CD14-positive monocyte (primary cell): ENCODE data around the gene PIP5K1C. TPM values are rescaled to one million over a fixed set of nuclear protein-coding genes. Genes with fewer than 3 reads are reported as not detected.

Experiments used
- DNase-seq, 3 donors: peaks; one replicate each; pipeline ENCODE4 v3.0.0-alpha.2; 2011 to 2022
- H2AFZ ChIP-seq: 2 replicates; pipeline ENCODE4 v1.6.0; 2012; ENCODE audit warnings: mild to moderate bottlenecking, low read depth, low read length, inconsistent platforms; ENCODE audit not compliant: insufficient read depth, poor library complexity, severe bottlenecking
- H3K27ac ChIP-seq, 2 donors: 1 replicate in 1 of 2; 2 replicates in 1 of 2; pipeline ENCODE4 v1.5.1; 2012 to 2013; ENCODE audit warnings: low read length in 2 of 2, control low read depth in 1 of 2, inconsistent platforms in 1 of 2, low read depth in 1 of 2, mild to moderate bottlenecking in 1 of 2
- H3K27me3 ChIP-seq, 2 donors: one replicate each; pipeline versions ENCODE4 v1.6.0 to v1.6.1; 2011 to 2013; ENCODE audit warnings: low read length in 2 of 2; ENCODE audit not compliant: control insufficient read depth in 2 of 2, insufficient read depth in 2 of 2
- H3K36me3 ChIP-seq, 2 donors: replicated peaks in 1 of 2; 1 replicate in 1 of 2; 2 replicates in 1 of 2; pipeline versions ENCODE4 v1.5.1 to v1.6.1; 2012 to 2013; ENCODE audit warnings: low read length in 2 of 2, control low read depth in 1 of 2, inconsistent platforms in 1 of 2, mild to moderate bottlenecking in 1 of 2; ENCODE audit not compliant: insufficient read depth in 2 of 2, control insufficient read depth in 1 of 2
- H3K4me1 ChIP-seq, 2 donors: 1 replicate in 1 of 2; 2 replicates in 1 of 2; pipeline versions ENCODE4 v1.5.1 to v1.6.1; 2012 to 2013; ENCODE audit warnings: low read length in 2 of 2, control low read depth in 1 of 2, inconsistent platforms in 1 of 2, mild to moderate bottlenecking in 1 of 2, moderate library complexity in 1 of 2; ENCODE audit not compliant: insufficient read depth in 2 of 2, control insufficient read depth in 1 of 2
- H3K4me2 ChIP-seq: replicated peaks from 2 replicates; pipeline ENCODE3; 2012; ENCODE audit warnings: low read length, moderate library complexity, mild to moderate bottlenecking; ENCODE audit not compliant: poor library complexity, severe bottlenecking; ENCODE audit errors: extremely low read depth
- H3K4me3 ChIP-seq, 3 experiments: fragments of 200-600 bp in 1 of 3; sonication (generic) in 1 of 3; replicated peaks in 1 of 3; 1 replicate in 2 of 3; 2 replicates in 1 of 3; pipeline ENCODE4 v1.5.1; 2011 to 2013; ENCODE audit warnings: low read length in 3 of 3, mild to moderate bottlenecking in 3 of 3, control low read depth in 2 of 3, low read depth in 2 of 3, inconsistent platforms in 1 of 3, moderate library complexity in 1 of 3
- H3K79me2 ChIP-seq: 2 replicates; pipeline ENCODE4 v1.6.0; 2012; ENCODE audit warnings: mild to moderate bottlenecking, control low read depth, inconsistent platforms, low read length, moderate library complexity; ENCODE audit not compliant: insufficient read depth
- H3K9ac ChIP-seq: 2 replicates; pipeline ENCODE4 v1.6.0; 2017; ENCODE audit warnings: low read length, mild to moderate bottlenecking; ENCODE audit not compliant: insufficient read depth, poor library complexity, severe bottlenecking
- H3K9me3 ChIP-seq, 2 donors: replicated peaks in 1 of 2; 1 replicate in 1 of 2; 2 replicates in 1 of 2; pipeline versions ENCODE4 v1.5.1 to v1.6.1; 2012 to 2013; ENCODE audit warnings: low read length in 2 of 2, control low read depth in 1 of 2; ENCODE audit not compliant: control insufficient read depth in 1 of 2, insufficient read depth in 1 of 2
- H4K20me1 ChIP-seq: 2 replicates; pipeline ENCODE4 v1.6.0; 2012; ENCODE audit warnings: mild to moderate bottlenecking, low read length, control low read depth, moderate library complexity; ENCODE audit not compliant: insufficient read depth
- H3K27ac Mint-ChIP-seq, 7 donors: one replicate each; pipeline ENCODE4 v1.8.0; 2020; ENCODE audit warnings: mild to moderate bottlenecking in 7 of 7, mixed read lengths in 7 of 7, moderate library complexity in 6 of 7, inconsistent platforms in 2 of 7
- H3K27me3 Mint-ChIP-seq, 3 donors: one replicate each; pipeline ENCODE4 v1.8.0; 2021 to 2022; ENCODE audit warnings: low read depth in 3 of 3, mild to moderate bottlenecking in 3 of 3, mixed read lengths in 3 of 3, moderate library complexity in 3 of 3, inconsistent platforms in 1 of 3
- H3K36me3 Mint-ChIP-seq, 2 donors: one replicate each; pipeline ENCODE4 v1.8.0; 2020; ENCODE audit warnings: mixed read lengths in 2 of 2, inconsistent platforms in 1 of 2, mild to moderate bottlenecking in 1 of 2
- H3K4me1 Mint-ChIP-seq: one replicate; pipeline ENCODE4 v1.8.0; 2020; ENCODE audit warnings: mild to moderate bottlenecking, mixed read lengths
- H3K4me3 Mint-ChIP-seq, 2 donors: one replicate each; pipeline ENCODE4 v1.8.0; 2020; ENCODE audit warnings: mild to moderate bottlenecking in 2 of 2, mixed read lengths in 2 of 2, moderate library complexity in 1 of 2
- H3K9me3 Mint-ChIP-seq, 7 donors: one replicate each; pipeline ENCODE4 v1.8.0; 2020 to 2022; ENCODE audit warnings: mixed read lengths in 7 of 7, mild to moderate bottlenecking in 6 of 7, moderate library complexity in 6 of 7, inconsistent platforms in 2 of 7
- CTCF ChIP-seq: fragments of 200-600 bp; IDR thresholded peaks from one replicate; pipeline ENCODE4 v1.8.0; 2022; ENCODE audit warnings: antibody characterized with exemption, mild to moderate bottlenecking
- WGBS: methylation state at CpG from one replicate; pipeline ENCODE4 v1.1.5; 2013; ENCODE audit warnings: missing lambda C conversion rate; ENCODE audit not compliant: insufficient coverage; 5-methylcytosine and 5-hydroxymethylcytosine counted together
- intact Hi-C, 2 donors: fragments of 100-400 bp; cut with micrococcal nuclease; formaldehyde crosslinking; loops; one replicate each; pipeline versions ENCODE4 v1.15.0 to v1.15.1; 2023
- polyA plus RNA-seq, 3 donors: library from polyadenylated mRNA; depleted of rRNA in 1 of 3; unstranded in 2 of 3; stranded (reverse) in 1 of 3; fragments of 300-500 nt in 2 of 3; fragments of >200 nt in 1 of 3; fragmentation: Illumina TruSeq in 2 of 3; gene quantifications; 1 replicate in 2 of 3; 2 replicates in 1 of 3; pipeline ENCODE4 v1.2.3, GENCODE V29; 2012 to 2021

PIP5K1C gene
- polyA plus RNA-seq, 3 donors, result 6.5 to 19.5 (median 10.1) TPM

DNA sequence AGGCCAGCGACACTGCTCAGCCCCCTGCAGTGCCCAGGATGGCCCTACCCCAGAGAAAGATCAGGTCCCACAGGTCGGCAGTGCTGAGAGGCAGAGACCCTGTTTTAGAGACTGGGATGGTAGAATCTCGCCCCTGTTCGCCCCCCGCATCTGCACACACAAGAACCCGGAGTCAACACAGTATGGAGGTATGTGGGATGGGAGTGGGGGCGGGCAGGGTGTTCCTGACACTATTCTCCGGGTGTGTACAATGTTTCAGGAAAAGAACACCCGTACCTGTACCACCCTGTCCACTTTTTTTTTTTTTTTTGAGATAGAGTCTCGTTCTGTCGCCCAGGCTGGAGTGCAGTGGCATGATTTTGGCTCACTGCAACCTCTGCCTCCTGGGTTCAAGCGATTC lies 19.3 kb downstream of the PIP5K1C start:
- no peaks in the 10 kb centered on the region for H3K27me3 ChIP-seq
- no peak overlapping the region for H3K9ac ChIP-seq
- intact Hi-C loops, result no loop called here
- no peak for TF ChIP-seq CTCF
- peaks cover 3 to 9% (median 8%) of the 10 kb centered on the region in 7 donors for H3K9me3 Mint-ChIP-seq
- H4K20me1 ChIP-seq, result peaks cover 99% of the 10 kb centered on the region
- no peak overlapping the region for H3K4me3 Mint-ChIP-seq
- H3K27ac ChIP-seq, result no peak overlapping the region
- H3K27me3 Mint-ChIP-seq, result peaks cover 0 to 7% (median 0%) of the 10 kb centered on the region in 3 donors
- 100% methylated on average over 4 of the region's 12 CpGs for WGBS
- no peak overlapping the region for H3K4me3 ChIP-seq
- H3K79me2 ChIP-seq, result peaks cover 18% of the 10 kb centered on the region
- H3K36me3 ChIP-seq, result peaks cover 11 to 17% of the 10 kb centered on the region in 2 donors
- H3K36me3 Mint-ChIP-seq, result peaks cover 32 to 48% of the 10 kb centered on the region in 2 donors
- H3K27ac Mint-ChIP-seq, result no peak overlapping the region
- no peak overlapping the region for H3K4me2 ChIP-seq
- H2AFZ ChIP-seq, result no peak overlapping the region
- DNase-seq, result no peak
- peaks cover 13% of the 10 kb centered on the region for H3K4me1 Mint-ChIP-seq
- peaks cover 5 to 7% of the 10 kb centered on the region in 2 donors for H3K4me1 ChIP-seq
- H3K9me3 ChIP-seq, result peaks cover 3 to 12% of the 10 kb centered on the region in 2 donors

GRCh38 chr19:3679581-3679980 lies 20.7 kb downstream of the PIP5K1C start:
- 98% methylated on average over 13 of the region's 13 CpGs for WGBS

More at GRCh38 chr19:3679581-3679980, 20.7 kb downstream of the PIP5K1C start:
- peaks cover 10% of the 10 kb centered on the region for H3K79me2 ChIP-seq
- H3K4me1 ChIP-seq, result peaks cover 5 to 7% of the 10 kb centered on the region in 2 donors
- H3K4me3 Mint-ChIP-seq, result no peak overlapping the region
- no peak overlapping the region for H3K9ac ChIP-seq
- peaks cover 34 to 48% of the 10 kb centered on the region in 2 donors for H3K36me3 Mint-ChIP-seq
- H2AFZ ChIP-seq, result no peak overlapping the region
- H3K9me3 Mint-ChIP-seq, result peaks cover 3 to 8% (median 4%) of the 10 kb centered on the region in 7 donors
- intact Hi-C loops, result no loop called here
- H3K27me3 ChIP-seq, result no peaks in the 10 kb centered on the region
- no peak for DNase-seq
- H3K27ac ChIP-seq, result no peak overlapping the region
- H4K20me1 ChIP-seq, result peaks cover 99% of the 10 kb centered on the region
- TF ChIP-seq CTCF, result no peak
- H3K4me3 ChIP-seq, result no peak overlapping the region
- no peak overlapping the region for H3K27ac Mint-ChIP-seq
- no peak overlapping the region for H3K4me2 ChIP-seq
- H3K27me3 Mint-ChIP-seq, result peaks cover 0 to 4% (median 0%) of the 10 kb centered on the region in 3 donors
- peaks cover 8 to 24% of the 10 kb centered on the region in 2 donors for H3K36me3 ChIP-seq
- peaks cover 13% of the 10 kb centered on the region for H3K4me1 Mint-ChIP-seq
- peaks cover 2 to 6% of the 10 kb centered on the region in 2 donors for H3K9me3 ChIP-seq
